ENCODE measurements around the gene PLEKHA7.

PLEKHA7 gene

GRCh38 chr11:16854979-16855378, 159.2 kb downstream of the PLEKHA7 start:
- no peak for TF ChIP-seq CTCF (conservative IDR thresholded peaks at IDR 0.05)
- peak overlapping the region; percentile 8; the same call in 1 of the 2 replicates for H3K27ac ChIP-seq

GRCh38 chr11:16853859-16854258, 160.4 kb downstream of the PLEKHA7 start:
- TF ChIP-seq CTCF (conservative IDR thresholded peaks at IDR 0.05) = no peak
- no peak overlapping the region for H3K27ac ChIP-seq

DNA sequence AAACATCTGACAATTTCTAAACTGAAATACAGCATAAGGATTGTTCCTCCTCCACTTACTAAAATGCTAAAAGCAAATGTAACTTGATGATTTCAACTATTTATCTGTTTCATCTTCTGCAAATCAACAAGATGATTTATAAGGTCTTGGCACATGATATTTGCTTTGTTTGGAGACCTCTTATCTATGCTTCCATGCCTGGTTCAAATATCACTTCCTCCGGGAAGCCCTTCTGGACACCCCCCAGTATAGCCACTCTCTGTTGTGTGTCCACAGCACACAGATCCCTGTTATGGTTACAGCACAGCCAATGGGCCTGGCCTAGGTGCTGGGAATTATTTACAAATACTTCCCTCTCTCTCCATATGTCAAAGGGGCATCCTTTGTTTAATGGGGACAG, 160.9 kb downstream of the PLEKHA7 start:
- no peak overlapping the region for H3K27ac ChIP-seq
- no peak for TF ChIP-seq CTCF (conservative IDR thresholded peaks at IDR 0.05)

DNA sequence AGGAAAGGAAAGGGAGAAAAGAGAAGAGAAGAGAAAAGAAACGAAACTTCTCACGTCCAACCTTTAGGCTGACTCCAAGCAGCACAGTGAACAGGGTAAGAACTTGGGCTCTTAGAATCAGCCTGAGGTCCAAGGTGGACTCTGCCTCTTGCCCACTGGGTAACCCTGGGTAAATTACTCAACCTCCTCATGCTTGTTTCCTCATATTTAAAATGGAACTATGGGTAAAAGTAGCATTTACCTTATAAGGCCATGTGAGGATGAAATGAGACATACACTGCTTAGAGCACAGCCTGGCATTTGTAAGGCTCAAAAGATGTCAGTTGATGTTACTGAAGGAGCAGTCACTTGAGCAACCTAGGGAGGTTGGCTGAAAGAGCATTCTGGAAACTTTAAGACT, 167.9 kb downstream of the PLEKHA7 start:
- no peak for TF ChIP-seq CTCF (conservative IDR thresholded peaks at IDR 0.05)
- no peak overlapping the region for H3K27ac ChIP-seq

DNA sequence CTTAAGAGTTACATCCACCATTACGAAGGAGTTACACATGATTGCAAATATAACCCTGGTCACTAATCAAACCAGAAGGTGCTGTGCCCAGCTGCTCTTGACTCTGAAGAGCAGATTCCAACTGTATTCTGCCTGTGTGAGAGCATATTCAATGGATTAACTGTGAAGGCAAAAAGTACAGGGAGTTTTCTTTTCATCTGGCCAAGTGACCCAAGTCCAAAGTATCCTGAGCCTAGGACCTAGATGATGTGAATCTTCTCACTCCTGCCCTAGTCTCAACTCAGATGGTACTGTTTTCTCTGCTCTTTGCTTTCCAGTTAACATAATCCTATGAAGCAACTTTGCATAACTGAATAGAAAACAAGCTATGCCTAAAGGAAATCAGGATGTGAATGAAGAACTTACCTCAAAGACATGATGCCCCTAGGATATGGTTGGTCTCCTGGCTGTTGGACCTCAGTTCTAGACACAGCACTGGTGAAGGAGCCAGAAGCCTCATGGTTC, 169.9 kb downstream of the PLEKHA7 start:
- H3K27ac ChIP-seq = peak overlapping the region; percentile 51; the same call in 1 of the 2 replicates
- no peak for TF ChIP-seq CTCF (conservative IDR thresholded peaks at IDR 0.05)

DNA sequence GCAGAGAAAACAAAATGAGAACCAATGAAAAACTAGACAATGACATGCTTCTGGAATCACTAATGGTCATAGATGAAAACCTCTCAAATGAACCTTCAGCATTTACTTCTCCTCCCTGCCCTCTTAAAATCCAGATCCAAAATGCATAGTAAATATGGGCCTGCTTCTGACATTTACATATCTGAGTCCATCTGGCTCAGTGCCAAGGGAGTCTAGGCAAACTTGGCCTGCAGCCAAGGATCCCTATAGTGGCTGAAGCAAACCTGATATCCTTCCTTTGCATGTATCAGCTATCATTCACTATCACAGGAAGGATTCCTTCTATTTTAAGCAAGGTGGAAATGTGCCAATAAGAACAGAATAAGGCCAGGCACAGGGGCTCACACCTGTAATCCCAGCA, 170.9 kb downstream of the PLEKHA7 start:
- no peak for TF ChIP-seq CTCF (conservative IDR thresholded peaks at IDR 0.05)

GRCh38 chr11:16841984-16842383, 172.2 kb downstream of the PLEKHA7 start:
- H3K27ac ChIP-seq = no peak overlapping the region
- TF ChIP-seq CTCF (conservative IDR thresholded peaks at IDR 0.05) = no peak

More for the DNA sequence above, 170.9 kb downstream of the PLEKHA7 start:
- peak overlapping the region; percentile 51 for H3K27ac ChIP-seq
